Right lobe of liver (tissue), 4 donors: ENCODE measurements around the gene UBTD2.
"Not testable (repeated sequence)": the region's sequence is repeated elsewhere in the genome, so short reads cannot be mapped to it uniquely, and the experiment has no call there.

Experiments
- POLR2A ChIP-seq: fragments of 450-650 bp; IDR thresholded peaks from one replicate; pipeline ENCODE4 v1.6.1; 2017; ENCODE audit warnings: antibody characterized with exemption, mild to moderate bottlenecking
- TF ChIP-seq, protein P1 (sequence below), 4 donors: fragments of 200-600 bp in 3 of 4; fragments of 450-650 bp in 1 of 4; IDR thresholded peaks; one replicate each; pipeline versions ENCODE4 v1.5.1 to v1.8.0; 2016 to 2022; ENCODE audit warnings: antibody characterized with exemption in 4 of 4, mild to moderate bottlenecking in 2 of 4
- donor health status: DM: no; HTN: no; CAD: no.
- donor health status: DM: no; HTN: no; CAD: no.
- donor health status: DM: no; HTN: yes; CAD: no.

DNA sequence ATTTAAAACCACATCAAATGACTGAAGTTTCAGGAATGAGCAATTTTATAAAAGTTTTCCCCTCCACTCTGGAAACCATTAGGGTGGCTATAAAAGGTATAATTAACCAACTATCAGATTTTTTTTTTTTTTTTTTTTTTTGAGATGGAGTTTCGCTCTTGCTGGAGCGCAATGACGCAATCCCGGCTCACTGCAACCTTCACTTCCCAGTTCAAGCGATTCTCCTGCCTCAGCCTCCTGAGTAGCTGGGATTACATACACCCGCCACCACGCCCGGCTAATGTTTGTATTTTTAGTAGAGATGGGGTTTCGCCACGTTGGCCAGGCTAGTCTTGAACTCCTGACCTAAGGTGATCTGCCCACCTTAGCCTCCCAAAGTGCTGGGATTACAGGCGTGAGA is 77.6 kb downstream of the UBTD2 start:
- TF ChIP-seq, protein P1, sequence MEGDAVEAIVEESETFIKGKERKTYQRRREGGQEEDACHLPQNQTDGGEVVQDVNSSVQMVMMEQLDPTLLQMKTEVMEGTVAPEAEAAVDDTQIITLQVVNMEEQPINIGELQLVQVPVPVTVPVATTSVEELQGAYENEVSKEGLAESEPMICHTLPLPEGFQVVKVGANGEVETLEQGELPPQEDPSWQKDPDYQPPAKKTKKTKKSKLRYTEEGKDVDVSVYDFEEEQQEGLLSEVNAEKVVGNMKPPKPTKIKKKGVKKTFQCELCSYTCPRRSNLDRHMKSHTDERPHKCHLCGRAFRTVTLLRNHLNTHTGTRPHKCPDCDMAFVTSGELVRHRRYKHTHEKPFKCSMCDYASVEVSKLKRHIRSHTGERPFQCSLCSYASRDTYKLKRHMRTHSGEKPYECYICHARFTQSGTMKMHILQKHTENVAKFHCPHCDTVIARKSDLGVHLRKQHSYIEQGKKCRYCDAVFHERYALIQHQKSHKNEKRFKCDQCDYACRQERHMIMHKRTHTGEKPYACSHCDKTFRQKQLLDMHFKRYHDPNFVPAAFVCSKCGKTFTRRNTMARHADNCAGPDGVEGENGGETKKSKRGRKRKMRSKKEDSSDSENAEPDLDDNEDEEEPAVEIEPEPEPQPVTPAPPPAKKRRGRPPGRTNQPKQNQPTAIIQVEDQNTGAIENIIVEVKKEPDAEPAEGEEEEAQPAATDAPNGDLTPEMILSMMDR (IDR thresholded peaks at IDR 0.05), result not testable (repeated sequence)
- not testable (repeated sequence) for TF ChIP-seq POLR2A
